Endothelial cell of umbilical vein (primary cell): Measurements from ENCODE around the gene CAPN8. TPM values are rescaled to one million over a fixed set of nuclear protein-coding genes. Genes with fewer than 3 reads are reported as not detected.

ENCODE experiments used
- BruUV-seq: library from RNA; stranded (reverse); fragments of 400-500 nt; replicated peaks from 2 replicates; lab custom pipeline; 2021; lab: Mats Ljungman, UMichigan
- CTCF ChIA-PET: fragments of 300-600, 350-600 bp; sonication (Branson Sonifier 250); formaldehyde crosslinking; loops from one replicate; lab custom pipeline; 2021; ENCODE audit warnings: antibody characterized with exemption, inconsistent platforms; lab: Charles Lee
- POLR2A ChIA-PET: fragments of 300-600, 350-600 bp; sonication (Branson Sonifier 250); formaldehyde crosslinking; loops from one replicate; lab custom pipeline; 2021; ENCODE audit warnings: antibody characterized with exemption, inconsistent platforms; lab: Charles Lee
- DNase-seq: peaks from one replicate; pipeline ENCODE4 v3.0.0-alpha.2; 2011; ENCODE audit warnings: low read depth, low spot score
- FAIRE-seq: peaks from 2 replicates; lab custom pipeline; 2011; peaks lifted over from hg19 to GRCh38; lab: Jason Lieb, UNC
- H2AFZ ChIP-seq: 2 replicates; pipeline ENCODE4 v1.6.0; 2012; ENCODE audit warnings: low read depth, low read length, control low read depth, inconsistent platforms
- H3K27ac ChIP-seq: 2 replicates; pipeline ENCODE4 v1.5.1; 2011; ENCODE audit warnings: low read depth, mild to moderate bottlenecking, control low read depth, low read length, moderate library complexity; ENCODE audit not compliant: insufficient read depth
- H3K27me3 ChIP-seq, 2 experiments: 2 replicates each; pipeline versions ENCODE4 v1.6.0 to v1.6.1; 2011; ENCODE audit warnings: low read length in 2 of 2, mixed read lengths in 1 of 2; ENCODE audit not compliant: control insufficient read depth in 2 of 2, insufficient read depth in 2 of 2
- H3K36me3 ChIP-seq, 2 experiments: 2 replicates in 1 of 2; 3 replicates in 1 of 2; pipeline ENCODE4 v1.5.1; 2011; ENCODE audit warnings: low read length in 2 of 2, mild to moderate bottlenecking in 1 of 2, moderate library complexity in 1 of 2; ENCODE audit not compliant: control insufficient read depth in 2 of 2, insufficient read depth in 2 of 2; ENCODE audit errors: extremely low read depth in 1 of 2
- H3K4me1 ChIP-seq: 3 replicates; pipeline ENCODE4 v1.5.1; 2011; ENCODE audit warnings: mild to moderate bottlenecking, low read length; ENCODE audit not compliant: control insufficient read depth, insufficient read depth; ENCODE audit errors: extremely low read depth
- H3K4me2 ChIP-seq: 2 replicates; pipeline ENCODE4 v1.6.1; 2011; ENCODE audit warnings: low read length, control low read depth, mixed read lengths; ENCODE audit not compliant: insufficient read depth
- H3K4me3 ChIP-seq, 3 experiments: fragments of 200-600 bp in 1 of 3; sonication (generic), shearing (Covaris generic) in 1 of 3; replicated peaks in 1 of 3; 2 replicates each; pipeline ENCODE4 v1.5.1; 2011 to 2016; ENCODE audit warnings: control low read depth in 3 of 3, low read length in 3 of 3, mild to moderate bottlenecking in 2 of 3, inconsistent platforms in 1 of 3, low read depth in 1 of 3, moderate library complexity in 1 of 3; ENCODE audit not compliant: insufficient read depth in 1 of 3
- H3K79me2 ChIP-seq: 2 replicates; pipeline ENCODE4 v1.6.0; 2012; ENCODE audit warnings: low read length, inconsistent platforms; ENCODE audit not compliant: control insufficient read depth, insufficient read depth
- H3K9ac ChIP-seq: replicated peaks from 2 replicates; pipeline ENCODE3; 2011; ENCODE audit warnings: low read length, control low read depth; ENCODE audit not compliant: insufficient read depth; ENCODE audit errors: extremely low read depth
- H3K9me1 ChIP-seq: replicated peaks from 3 replicates; pipeline ENCODE4 v1.6.0; 2011; ENCODE audit warnings: mild to moderate bottlenecking, low read length; ENCODE audit not compliant: control insufficient read depth, insufficient read depth; ENCODE audit errors: extremely low read depth
- H3K9me3 ChIP-seq: replicated peaks from 2 replicates; pipeline ENCODE4 v1.5.1; 2012; ENCODE audit warnings: low read length, inconsistent platforms; ENCODE audit not compliant: control insufficient read depth, insufficient read depth
- H4K20me1 ChIP-seq: replicated peaks from 2 replicates; pipeline ENCODE3; 2011; ENCODE audit warnings: mild to moderate bottlenecking, low read length; ENCODE audit not compliant: control insufficient read depth, insufficient read depth; ENCODE audit errors: extremely low read depth
- EZH2 ChIP-seq: IDR thresholded peaks from 2 replicates; pipeline ENCODE4 v1.6.1; 2012; ENCODE audit warnings: borderline replicate concordance, low read depth, mild to moderate bottlenecking, moderate library complexity, low read length, inconsistent platforms; ENCODE audit not compliant: severe bottlenecking
- FOS ChIP-seq: IDR thresholded peaks from 2 replicates; pipeline ENCODE4 v1.6.1; 2011; ENCODE audit warnings: mild to moderate bottlenecking, low read length, moderate library complexity, borderline replicate concordance; ENCODE audit not compliant: insufficient read depth
- JUN ChIP-seq: IDR thresholded peaks from 2 replicates; pipeline ENCODE4 v1.6.1; 2011; ENCODE audit warnings: borderline replicate concordance, low read depth; ENCODE audit not compliant: insufficient read length, insufficient read depth
- POLR2A ChIP-seq: IDR thresholded peaks from 2 replicates; pipeline ENCODE4 v1.6.1; 2012; ENCODE audit warnings: low read depth, mild to moderate bottlenecking, control low read depth, low read length
- POLR2AphosphoS5 ChIP-seq: IDR thresholded peaks from 2 replicates; pipeline ENCODE4 v1.6.1; 2012; ENCODE audit warnings: low read depth, mild to moderate bottlenecking, control low read depth, low read length, moderate library complexity; ENCODE audit not compliant: insufficient read depth
- dilution Hi-C: fragments of 300-500 bp; cut with MboI; formaldehyde crosslinking; loops from one replicate; pipeline ENCODE4 v1.15.0; 2019; ENCODE audit warnings: low sequenced_read_pairs; ENCODE audit not compliant: extremely low pct_ligation_motif_present
- intact Hi-C: fragments of 100-400 bp; cut with micrococcal nuclease; formaldehyde crosslinking; loops from one replicate; pipeline ENCODE4 v1.10.0; 2022
- polyA plus RNA-seq, 4 experiments: library from polyadenylated mRNA; depleted of rRNA in 3 of 4; stranded (reverse) in 3 of 4; unstranded in 1 of 4; fragments of >200 nt; gene quantifications; 2 replicates each; pipeline versions ENCODE4 v1.2.1 to v1.2.3, GENCODE V29; 2011 to 2012; ENCODE audit warnings: missing spikeins in 1 of 4
- total RNA-seq: library from RNA; stranded (reverse); gene quantifications from 2 replicates; pipeline ENCODE4 v1.2.3, GENCODE V29; 2021
- TF ChIP-seq, protein P1 (sequence below), 2 donors: IDR thresholded peaks; 1 replicate in 1 of 2; 2 replicates in 1 of 2; pipeline ENCODE4 v1.5.1; 2011; ENCODE audit warnings: low read length in 2 of 2, mild to moderate bottlenecking in 2 of 2, moderate library complexity in 2 of 2, control low read depth in 1 of 2, inconsistent platforms in 1 of 2, low read depth in 1 of 2; ENCODE audit not compliant: insufficient read depth in 1 of 2; ENCODE audit errors: extremely low read depth in 1 of 2
- TF ChIP-seq, protein P2 (sequence below): IDR thresholded peaks from 2 replicates; pipeline ENCODE4 v1.6.1; 2011; ENCODE audit not compliant: insufficient read depth, insufficient read length

CAPN8 gene
- total and polyA plus RNA-seq, 2 donors (not counting 3 experiments of a cell fraction or from before 2014, with no cell fraction given): not detected

DNA sequence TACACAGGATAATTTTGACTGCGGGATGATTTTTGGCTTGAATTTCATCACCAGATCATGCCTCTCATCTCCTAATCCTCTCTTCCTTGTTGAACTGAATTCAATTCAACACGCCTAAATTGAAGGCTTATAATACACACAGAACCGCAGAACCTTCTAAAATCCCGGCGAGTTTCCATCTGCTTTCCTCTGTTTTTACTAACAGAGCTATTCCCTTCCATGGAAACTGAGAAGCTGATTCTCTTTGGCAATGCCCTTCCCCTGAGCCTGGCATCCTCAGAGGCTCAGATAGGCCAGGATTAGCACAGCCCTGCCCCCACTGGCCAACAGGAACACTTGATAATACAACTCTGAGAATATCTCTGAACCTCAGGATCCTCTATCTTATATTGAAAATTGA, 130.2 kb downstream of the CAPN8 start:
- no peak overlapping the region for H2AFZ ChIP-seq
- ChIA-PET CTCF (no interaction called here), POLR2A (no interaction called here)
- TF ChIP-seq, protein P1, sequence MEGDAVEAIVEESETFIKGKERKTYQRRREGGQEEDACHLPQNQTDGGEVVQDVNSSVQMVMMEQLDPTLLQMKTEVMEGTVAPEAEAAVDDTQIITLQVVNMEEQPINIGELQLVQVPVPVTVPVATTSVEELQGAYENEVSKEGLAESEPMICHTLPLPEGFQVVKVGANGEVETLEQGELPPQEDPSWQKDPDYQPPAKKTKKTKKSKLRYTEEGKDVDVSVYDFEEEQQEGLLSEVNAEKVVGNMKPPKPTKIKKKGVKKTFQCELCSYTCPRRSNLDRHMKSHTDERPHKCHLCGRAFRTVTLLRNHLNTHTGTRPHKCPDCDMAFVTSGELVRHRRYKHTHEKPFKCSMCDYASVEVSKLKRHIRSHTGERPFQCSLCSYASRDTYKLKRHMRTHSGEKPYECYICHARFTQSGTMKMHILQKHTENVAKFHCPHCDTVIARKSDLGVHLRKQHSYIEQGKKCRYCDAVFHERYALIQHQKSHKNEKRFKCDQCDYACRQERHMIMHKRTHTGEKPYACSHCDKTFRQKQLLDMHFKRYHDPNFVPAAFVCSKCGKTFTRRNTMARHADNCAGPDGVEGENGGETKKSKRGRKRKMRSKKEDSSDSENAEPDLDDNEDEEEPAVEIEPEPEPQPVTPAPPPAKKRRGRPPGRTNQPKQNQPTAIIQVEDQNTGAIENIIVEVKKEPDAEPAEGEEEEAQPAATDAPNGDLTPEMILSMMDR (IDR thresholded peaks at IDR 0.05; ENCODE audit: extremely low read depth in 1 of 2, insufficient read depth in 1 of 2, low read depth in 1 of 2, low read length in 2 of 2): no peak
- TF ChIP-seq POLR2A: no peak
- no peak for TF ChIP-seq JUN
- TF ChIP-seq FOS: no peak
- TF ChIP-seq, protein P2, sequence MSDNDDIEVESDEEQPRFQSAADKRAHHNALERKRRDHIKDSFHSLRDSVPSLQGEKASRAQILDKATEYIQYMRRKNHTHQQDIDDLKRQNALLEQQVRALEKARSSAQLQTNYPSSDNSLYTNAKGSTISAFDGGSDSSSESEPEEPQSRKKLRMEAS: no peak
- TF ChIP-seq EZH2: no peak
- no peak for TF ChIP-seq POLR2AphosphoS5
- no peaks in the 10 kb centered on the region for H3K79me2 ChIP-seq
- H3K4me1 ChIP-seq: no peaks in the 10 kb centered on the region
- DNase-seq (no peak), FAIRE-seq (no peak)
- BruUV-seq: no TSS peak
- no peaks in the 10 kb centered on the region for H4K20me1 ChIP-seq
- H3K27ac ChIP-seq: no peak overlapping the region
- no peak overlapping the region for H3K4me3 ChIP-seq
- intact Hi-C loops (no loop called here), dilution Hi-C loops (no loop called here)
- no peaks in the 10 kb centered on the region for H3K36me3 ChIP-seq
- no peaks in the 10 kb centered on the region for H3K27me3 ChIP-seq
- H3K9me3 ChIP-seq: no peaks in the 10 kb centered on the region
- H3K9ac ChIP-seq: no peak overlapping the region
- H3K9me1 ChIP-seq: no peaks in the 10 kb centered on the region
- no peak overlapping the region for H3K4me2 ChIP-seq
